Neural crest cell (in vitro differentiated cells): ENCODE data around the gene MT1HL1. TPM values are rescaled to one million over a fixed set of nuclear protein-coding genes. Genes with fewer than 3 reads are reported as not detected.

ENCODE experiments used
- DNase-seq: peaks from one replicate; pipeline ENCODE4 v3.0.0; 2021; ENCODE audit warnings: low read depth, mixed read lengths, low spot score
- H3K27ac Mint-ChIP-seq: one replicate; pipeline ENCODE4 v1.8.0; 2021; ENCODE audit warnings: mild to moderate bottlenecking, mixed read lengths; ENCODE audit not compliant: unreplicated experiment
- H3K27me3 Mint-ChIP-seq: 2 replicates; pipeline ENCODE4 v1.8.0; 2021; ENCODE audit warnings: low read depth, mild to moderate bottlenecking, mixed read lengths
- H3K36me3 Mint-ChIP-seq: 2 replicates; pipeline ENCODE4 v1.8.0; 2021; ENCODE audit warnings: low read depth, mild to moderate bottlenecking, mixed read lengths
- H3K4me1 Mint-ChIP-seq: 2 replicates; pipeline ENCODE4 v1.8.0; 2021; ENCODE audit warnings: mixed read lengths
- H3K4me3 Mint-ChIP-seq: one replicate; pipeline ENCODE4 v1.8.0; 2021; ENCODE audit warnings: mild to moderate bottlenecking, mixed read lengths
- H3K9me3 Mint-ChIP-seq: 2 replicates; pipeline ENCODE4 v1.8.0; 2021; ENCODE audit warnings: mixed read lengths
- total RNA-seq: library from RNA; stranded (reverse); gene quantifications from 2 replicates; pipeline ENCODE4 v1.2.1, GENCODE V29; 2021
- TF ChIP-seq, protein P1 (sequence below): fragments of 200-600 bp; sonication (generic); conservative IDR thresholded peaks from 2 replicates; pipeline ENCODE4 v1.5.0; 2021; ENCODE audit warnings: antibody characterized with exemption, mild to moderate bottlenecking

MT1HL1 gene
- total RNA-seq, 1 donor from 2014 or later, result not detected

DNA sequence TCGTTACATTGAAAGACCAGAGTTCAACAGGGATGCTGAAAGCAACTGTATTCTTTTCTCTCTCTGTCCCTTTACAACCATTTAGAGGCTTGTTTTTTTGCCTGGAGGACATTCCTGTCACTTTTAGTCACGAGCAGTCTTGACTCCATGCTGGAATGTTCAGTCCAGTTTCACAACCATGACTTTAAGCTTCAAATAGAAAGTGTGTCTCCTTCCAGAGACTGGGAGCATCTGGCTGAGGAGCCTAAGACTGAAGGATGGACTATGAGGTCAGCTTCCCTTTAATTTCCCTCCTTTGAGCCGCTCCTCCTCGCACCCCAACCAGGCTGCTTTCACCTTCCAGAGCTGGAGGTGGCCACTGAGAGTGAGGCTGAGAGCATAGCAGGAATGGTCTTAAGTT, 27.2 kb upstream of the MT1HL1 start:
- TF ChIP-seq, protein P1, sequence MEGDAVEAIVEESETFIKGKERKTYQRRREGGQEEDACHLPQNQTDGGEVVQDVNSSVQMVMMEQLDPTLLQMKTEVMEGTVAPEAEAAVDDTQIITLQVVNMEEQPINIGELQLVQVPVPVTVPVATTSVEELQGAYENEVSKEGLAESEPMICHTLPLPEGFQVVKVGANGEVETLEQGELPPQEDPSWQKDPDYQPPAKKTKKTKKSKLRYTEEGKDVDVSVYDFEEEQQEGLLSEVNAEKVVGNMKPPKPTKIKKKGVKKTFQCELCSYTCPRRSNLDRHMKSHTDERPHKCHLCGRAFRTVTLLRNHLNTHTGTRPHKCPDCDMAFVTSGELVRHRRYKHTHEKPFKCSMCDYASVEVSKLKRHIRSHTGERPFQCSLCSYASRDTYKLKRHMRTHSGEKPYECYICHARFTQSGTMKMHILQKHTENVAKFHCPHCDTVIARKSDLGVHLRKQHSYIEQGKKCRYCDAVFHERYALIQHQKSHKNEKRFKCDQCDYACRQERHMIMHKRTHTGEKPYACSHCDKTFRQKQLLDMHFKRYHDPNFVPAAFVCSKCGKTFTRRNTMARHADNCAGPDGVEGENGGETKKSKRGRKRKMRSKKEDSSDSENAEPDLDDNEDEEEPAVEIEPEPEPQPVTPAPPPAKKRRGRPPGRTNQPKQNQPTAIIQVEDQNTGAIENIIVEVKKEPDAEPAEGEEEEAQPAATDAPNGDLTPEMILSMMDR, result no peak
- no peak for DNase-seq
- Mint-ChIP-seq H3K27me3 (peaks cover 53% of the 10 kb centered on the region), H3K27ac (no peak overlapping the region), H3K9me3 (no peaks in the 10 kb centered on the region), H3K4me1 (no peaks in the 10 kb centered on the region), H3K36me3 (no peaks in the 10 kb centered on the region), H3K4me3 (no peak overlapping the region)

DNA sequence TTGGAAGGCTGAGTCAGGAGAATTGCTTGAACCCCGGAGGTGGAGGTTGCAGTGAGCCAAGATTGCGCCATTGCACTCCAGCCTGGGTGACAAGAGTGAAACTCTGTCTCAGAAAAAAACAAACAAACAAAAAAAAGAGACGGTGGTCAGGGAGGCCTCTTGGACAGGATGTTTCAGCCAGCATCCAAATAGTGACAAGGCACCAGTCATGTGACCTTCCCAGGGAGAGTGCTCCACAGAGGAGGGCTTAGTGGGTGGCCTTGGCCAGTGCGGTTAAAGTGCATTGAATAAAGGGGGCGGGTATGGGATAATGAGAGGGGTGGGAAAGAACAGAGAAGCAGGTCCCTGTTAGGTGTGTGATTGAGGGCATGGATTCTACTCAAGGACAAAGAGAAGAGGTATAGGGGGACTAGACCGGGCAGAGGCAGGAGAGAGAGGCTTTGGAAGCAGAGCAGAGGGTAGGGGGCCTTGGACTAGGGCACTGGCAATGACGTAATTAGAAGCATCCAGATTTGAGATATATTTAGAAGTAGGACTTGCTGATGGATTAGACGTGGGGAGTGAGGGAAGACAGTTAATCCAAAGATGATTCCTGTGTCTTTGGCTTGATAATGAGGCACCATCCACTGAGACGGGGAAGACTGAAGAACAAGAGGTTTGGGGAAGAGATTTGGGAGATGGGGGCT, 25.8 kb upstream of the MT1HL1 start:
- DNase-seq, result no peak
- Mint-ChIP-seq H3K27ac (no peak overlapping the region), H3K36me3 (peaks cover 4% of the 10 kb centered on the region), H3K27me3 (peaks cover 56% of the 10 kb centered on the region), H3K4me3 (no peak overlapping the region), H3K9me3 (peaks cover 4% of the 10 kb centered on the region), H3K4me1 (no peaks in the 10 kb centered on the region)
- TF ChIP-seq, protein P1, result no peak

DNA sequence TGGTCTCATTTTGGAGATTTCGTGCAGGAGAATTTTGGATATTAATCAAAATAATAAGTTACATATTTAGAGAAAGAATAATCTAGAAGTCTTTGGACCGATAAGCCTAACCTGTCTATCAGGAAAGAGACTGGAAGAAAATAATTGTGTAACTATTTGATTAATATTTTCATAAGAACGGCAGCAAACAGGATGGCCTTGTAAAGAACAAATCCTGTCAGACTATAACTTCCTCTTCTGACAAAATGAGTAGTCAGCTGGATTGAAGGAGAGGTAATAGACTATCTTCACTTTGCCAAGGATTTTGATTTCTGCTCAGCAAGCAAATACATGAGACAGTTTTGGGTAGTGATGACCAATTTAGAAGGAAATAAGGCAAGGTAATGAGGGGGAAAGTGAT, 25.0 kb upstream of the MT1HL1 start:
- Mint-ChIP-seq H3K36me3 (peaks cover 4% of the 10 kb centered on the region), H3K9me3 (peaks cover 4% of the 10 kb centered on the region), H3K27ac (no peak overlapping the region), H3K4me1 (no peaks in the 10 kb centered on the region), H3K4me3 (no peak overlapping the region), H3K27me3 (peaks cover 52% of the 10 kb centered on the region)
- no peak for DNase-seq
- TF ChIP-seq, protein P1, result no peak

DNA sequence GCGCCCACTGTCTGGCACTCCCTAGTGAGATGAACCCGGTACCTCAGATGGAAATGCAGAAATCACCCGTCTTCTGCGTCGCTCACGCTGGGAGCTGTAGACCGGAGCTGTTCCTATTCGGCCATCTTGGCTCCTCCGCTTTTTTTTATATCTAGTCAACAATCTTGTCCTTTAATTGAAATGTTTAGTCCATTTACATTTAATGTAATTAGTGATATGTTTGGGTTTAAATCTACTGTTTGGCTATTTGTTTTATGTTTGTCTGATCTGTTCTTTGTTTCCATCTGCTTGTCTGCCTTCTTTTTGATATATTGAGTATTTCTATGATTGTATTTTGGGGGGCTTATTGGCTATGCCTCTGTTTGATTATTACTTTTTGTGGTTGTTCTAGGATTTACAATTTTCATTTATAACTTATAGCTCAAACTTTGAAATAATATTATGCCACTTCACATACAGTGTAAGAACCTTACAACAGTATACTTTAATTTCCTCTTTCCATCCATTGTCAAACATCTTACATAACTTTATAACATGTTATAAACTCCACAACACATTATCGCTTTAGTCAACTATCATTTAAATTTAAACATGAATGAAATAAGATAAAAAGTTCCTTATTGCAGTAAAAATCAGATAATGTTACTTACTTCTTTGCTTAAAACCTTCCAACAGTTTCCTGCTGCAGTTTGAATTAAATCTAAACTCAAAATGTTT, 21.3 kb upstream of the MT1HL1 start:
- Mint-ChIP-seq H3K9me3 (peaks cover 4% of the 10 kb centered on the region), H3K4me1 (no peaks in the 10 kb centered on the region), H3K36me3 (peaks cover 4% of the 10 kb centered on the region), H3K27me3 (peaks cover 19% of the 10 kb centered on the region), H3K4me3 (no peak overlapping the region), H3K27ac (no peak overlapping the region)
- TF ChIP-seq, protein P1, result no peak
- DNase-seq, result no peak

DNA sequence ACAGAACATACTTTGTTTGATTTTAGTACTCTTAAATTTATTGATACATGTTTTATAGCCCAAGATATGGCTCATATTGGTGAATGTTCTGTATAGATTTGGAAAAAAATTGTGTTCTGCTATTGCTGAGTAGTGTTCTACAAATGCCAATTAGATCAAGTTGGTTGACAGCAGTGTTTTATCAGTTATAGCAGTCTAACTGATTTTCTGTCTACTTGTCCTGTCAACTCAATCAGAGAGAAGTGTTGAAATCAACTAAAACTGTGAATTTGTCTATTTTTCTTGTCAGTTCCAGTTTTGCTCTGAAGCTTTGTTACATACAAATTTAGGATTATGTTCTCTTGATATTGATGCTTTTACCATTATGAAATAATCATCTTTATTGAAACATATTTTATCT, 14.7 kb upstream of the MT1HL1 start:
- TF ChIP-seq, protein P1, result no peak
- Mint-ChIP-seq H3K36me3 (no peaks in the 10 kb centered on the region), H3K27ac (no peak overlapping the region), H3K4me3 (no peak overlapping the region), H3K4me1 (peaks cover 9% of the 10 kb centered on the region), H3K27me3 (peaks cover 10% of the 10 kb centered on the region), H3K9me3 (no peaks in the 10 kb centered on the region)
- no peak for DNase-seq
